ENCODE results near the gene PHRF1.
"Not testable (repeated sequence)": the region's sequence is repeated elsewhere in the genome, so short reads cannot be mapped to it uniquely, and the experiment has no call there.

The PHRF1 gene

GRCh38 chr11:636511-637332 is 60.5 kb downstream of the PHRF1 start, which contains the start of gene DRD4:
Gene DRD4 (plus strand): TSS chr11:637269. CDS start chr11:637305, 36 bp downstream.
- ATAC-seq, result no peak

GRCh38 chr11:637333-637592 is 61.0 kb downstream of the PHRF1 start:
- ATAC-seq, result no peak

DNA sequence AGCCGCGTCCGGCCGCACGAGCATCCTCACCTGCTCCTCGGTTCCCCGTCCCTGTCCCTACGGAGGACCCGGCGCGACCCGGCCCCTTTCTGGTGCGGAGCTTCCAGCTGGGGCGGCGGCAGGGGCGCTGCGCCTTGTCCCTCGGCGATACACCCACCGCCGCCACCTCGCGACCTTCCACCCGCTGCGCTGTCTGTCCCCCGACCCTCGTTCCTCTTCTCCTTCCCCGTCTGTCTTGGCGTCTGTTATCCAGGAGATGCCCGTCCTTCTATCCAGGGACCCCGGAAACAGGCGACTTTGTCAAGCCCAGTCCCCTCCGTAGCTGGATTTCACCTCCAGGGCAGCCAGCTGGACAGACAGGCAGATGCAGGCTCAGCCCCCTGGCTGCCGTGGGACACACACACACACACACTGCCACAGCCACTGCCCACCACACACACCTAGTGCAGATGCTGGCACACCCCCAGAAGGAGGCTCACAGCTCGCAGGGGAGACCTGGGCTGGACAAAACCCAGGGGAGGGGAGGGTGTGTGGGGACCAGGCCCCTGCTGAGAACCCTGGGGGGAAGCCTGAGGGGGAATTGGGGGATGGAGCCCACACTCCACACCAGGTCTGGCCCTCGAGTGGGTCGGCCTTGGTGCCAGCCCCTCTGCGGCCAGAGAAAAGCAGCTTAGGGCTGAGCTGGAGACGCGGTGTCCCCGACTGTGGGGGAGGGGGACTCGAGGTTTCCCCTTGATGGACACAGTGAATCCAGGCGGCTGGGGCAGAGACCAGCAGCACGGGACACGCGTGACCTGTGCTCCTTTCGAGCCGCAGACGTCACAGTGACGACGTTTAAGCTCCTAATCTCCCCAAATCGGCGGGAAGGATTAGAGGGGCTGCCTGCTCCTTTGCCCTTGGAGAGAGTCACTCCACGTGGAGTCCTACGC is 61.6 kb downstream of the PHRF1 start:
- no peak for ATAC-seq

DNA sequence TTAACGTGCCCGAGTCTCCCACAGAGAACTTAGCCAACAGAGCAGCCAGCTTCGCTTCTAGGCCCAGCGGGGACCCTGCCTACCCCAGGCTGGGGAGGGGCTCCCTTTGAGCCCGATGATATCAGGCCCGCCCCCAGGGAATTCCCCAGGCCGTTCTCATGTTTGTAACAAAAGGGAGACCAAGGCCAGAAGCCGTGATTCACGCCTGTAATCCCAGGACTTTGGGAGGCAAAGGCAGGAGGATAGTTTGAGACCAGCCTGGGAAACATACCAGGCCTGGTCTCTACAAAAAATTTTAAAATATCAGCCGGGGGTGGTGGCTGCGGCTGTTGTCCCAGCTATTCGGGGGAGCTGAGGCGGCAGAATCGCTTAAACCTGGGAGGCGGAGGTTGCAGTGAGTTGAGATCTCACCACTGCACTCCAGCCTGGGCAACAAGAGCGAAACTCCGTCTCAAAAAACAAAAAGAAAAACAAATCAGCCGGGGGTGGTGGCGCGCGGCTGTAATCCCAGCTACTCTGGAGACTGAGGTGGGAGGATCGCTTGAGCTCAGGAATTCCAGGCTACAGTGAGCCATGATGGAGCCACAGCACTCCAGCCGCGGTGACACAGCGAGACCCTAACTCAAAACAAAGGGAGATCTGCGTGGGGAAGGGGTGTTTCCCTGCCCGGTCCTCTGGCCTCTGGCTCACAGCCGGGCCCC is 62.5 kb downstream of the PHRF1 start:
- no peak for ATAC-seq

GRCh38 chr11:639332-639955 is 63.2 kb downstream of the PHRF1 start:
- ATAC-seq, result no peak

- ATAC-seq, result no peak
Measured at GRCh38 chr11:640021-640706, 63.9 kb downstream of the PHRF1 start.

DNA sequence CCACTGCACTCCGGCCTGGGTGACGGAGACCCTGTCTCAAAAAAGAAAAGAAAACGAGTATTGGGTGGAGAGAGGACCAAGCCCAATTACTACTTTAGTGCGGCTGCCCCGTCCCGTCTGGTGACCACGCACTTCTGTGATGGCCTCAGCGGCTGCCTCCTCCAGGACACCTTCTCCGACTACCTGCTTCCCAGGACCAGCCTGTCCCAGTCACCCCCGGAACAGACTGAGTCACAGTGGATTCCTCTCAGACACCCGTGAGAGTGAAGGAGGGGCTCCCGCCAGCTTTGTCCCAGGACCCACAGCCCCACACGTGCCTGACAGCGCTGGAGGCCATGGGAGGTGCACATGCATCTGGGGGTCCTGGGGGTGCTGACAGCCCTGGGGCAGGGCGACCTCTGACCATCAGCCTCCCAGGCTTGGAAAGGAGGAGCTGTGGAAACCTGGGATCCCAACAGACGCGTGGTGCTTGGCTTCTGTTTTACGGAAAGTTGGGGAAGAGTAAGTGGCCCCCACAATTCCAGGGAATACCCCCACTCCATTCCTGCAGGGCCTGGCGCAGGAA is 65.6 kb downstream of the PHRF1 start:
- ATAC-seq, result no peak

DNA sequence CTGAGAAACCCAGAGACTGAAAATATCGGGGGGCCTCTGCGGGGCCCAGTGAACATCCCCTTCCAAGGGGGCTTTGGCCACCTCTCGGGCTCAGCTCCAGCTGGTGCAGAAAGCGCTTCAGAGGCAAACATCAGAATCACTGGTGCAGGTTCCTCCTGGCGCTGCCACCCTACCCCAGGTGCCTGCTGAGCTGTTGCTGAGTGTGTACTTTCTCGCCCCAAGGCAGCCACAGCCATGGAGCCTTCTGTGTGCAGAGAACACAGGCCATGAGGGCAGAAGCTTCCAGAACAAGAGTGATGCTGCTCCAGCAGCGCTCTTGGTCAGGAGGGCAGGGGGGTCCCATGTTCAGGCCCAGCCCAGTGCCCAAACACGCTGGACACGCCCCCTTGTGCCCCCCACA is 67.1 kb downstream of the PHRF1 start:
- no peak for ATAC-seq

DNA sequence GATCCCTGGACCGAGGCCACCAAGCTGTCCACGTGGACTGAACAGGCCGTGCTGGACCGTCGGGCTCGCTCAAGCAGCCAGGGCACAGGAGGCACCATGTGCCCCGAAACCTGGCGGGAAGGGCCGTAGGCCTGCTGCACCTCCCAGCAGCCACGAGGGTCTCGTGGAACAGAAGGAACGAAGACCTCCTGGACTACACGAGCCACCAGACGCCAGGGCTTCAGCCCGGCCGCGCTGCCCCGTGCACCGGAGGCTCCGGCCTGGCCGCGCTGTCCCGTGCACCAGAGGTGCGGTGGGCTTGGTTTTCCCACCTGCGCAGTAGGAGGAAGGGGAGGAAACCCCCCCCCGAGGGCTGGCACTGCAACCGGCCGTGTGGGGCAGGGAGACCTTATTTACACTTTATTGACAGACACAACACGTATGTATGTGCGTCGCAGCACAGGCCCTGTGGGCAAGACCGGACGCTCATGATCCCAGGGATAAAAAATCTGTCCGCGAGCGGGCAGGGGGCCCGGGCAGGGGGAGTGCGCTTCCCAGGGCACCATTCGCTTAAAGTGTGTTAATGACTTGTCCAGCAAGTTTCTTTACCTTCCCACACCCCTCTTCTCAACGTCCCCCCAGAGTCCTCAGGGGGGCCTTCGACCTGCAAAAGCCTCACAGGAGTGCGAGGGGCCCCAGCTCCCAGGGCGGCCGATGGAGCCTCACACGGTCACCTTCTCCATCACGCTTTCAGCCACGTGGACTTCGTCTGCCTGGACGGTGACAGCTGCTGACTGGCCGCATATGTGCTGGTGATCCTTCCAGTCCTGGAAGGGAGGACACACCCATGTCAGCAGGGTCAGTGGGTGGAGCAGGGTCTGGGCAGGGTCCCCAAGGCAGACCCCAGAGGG is 67.8 kb downstream of the PHRF1 start:
- ATAC-seq, result no peak

DNA sequence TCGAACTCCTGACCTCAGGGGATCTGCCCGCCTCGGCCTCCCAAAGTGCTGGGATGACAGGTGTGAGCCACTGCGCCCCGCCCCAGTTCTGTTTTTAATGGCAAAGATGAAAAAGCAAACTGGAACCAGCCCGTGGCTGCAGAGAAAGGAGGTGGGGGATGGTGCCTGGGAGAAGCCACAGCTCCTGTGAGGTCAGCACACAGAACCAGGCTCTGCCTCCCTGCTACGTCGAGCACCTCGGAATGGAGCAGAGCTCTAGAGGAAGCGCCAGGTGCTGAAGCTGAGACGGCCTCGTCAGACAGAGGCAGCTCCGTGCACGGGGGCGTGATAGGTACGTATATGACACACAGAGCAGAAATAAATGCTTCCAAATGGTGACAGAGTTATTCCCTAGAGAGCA is 69.3 kb downstream of the PHRF1 start:
- ATAC-seq, result no peak

GRCh38 chr11:646214-646613 is 69.9 kb downstream of the PHRF1 start:
- no peak for ATAC-seq

DNA sequence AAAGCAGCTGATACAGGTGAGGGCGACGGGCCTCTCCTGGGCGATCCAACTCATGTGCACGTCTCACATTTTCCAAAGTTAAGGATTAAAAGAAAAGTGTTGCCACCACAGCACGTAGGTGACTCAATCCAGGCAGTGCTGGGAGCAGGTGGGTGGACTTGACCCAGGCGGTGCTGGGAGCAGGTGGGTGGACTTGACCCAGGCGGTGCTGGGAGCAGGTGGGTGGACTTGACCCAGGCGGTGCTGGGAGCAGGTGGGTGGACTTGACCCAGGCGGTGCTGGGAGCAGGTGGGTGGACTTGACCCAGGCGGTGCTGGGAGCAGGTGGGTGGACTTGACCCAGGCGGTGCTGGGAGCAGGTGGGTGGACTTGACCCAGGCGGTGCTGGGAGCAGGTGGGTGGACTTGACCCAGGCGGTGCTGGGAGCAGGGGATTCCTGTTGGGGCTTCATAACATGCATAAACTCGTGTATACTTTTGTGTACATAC is 71.4 kb downstream of the PHRF1 start:
- ATAC-seq, result not testable (repeated sequence)

DNA sequence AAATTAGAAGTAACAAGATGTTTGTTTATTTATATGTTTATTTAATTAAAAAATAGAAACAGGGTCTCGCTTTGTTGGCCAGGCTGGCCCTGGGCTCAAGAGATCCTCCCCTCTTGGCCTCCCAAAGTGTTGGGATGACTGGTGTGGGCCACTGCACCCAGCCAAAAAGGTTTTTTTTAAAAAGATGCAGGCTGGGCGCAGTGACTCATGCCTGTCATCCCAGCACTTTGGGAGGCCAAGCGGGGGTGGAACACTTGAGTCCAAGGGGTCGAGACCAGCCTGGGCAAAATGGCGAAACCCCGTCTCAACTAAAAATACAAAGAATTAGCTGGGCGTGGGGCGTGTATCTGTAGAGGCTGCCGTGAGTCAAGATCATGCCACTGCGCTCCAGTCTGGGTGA is 74.2 kb downstream of the PHRF1 start:
- ATAC-seq, result no peak

GRCh38 chr11:653136-653535 is 76.9 kb downstream of the PHRF1 start:
- ATAC-seq, result not testable (repeated sequence)

DNA sequence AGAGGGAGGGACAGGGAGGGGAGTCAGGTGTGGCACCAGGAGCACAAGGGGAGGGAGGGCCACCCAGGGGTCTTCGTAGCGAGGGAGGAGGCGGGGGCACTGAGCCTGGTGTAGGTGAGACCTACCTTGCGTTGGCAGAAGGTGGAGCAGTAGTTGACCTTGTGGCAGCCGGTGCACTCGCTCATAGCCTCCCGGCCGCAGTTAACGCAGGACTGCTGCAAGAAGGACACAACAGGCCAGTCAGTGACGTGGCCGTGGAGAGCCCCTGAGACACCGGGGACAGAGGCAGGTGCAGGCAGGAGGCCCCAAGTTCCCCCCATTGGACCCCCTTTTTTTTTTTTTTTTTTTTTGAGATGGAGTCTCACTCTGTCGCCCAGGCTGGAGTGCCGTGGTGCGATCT is 77.6 kb downstream of the PHRF1 start:
- no peak for ATAC-seq

- ATAC-seq, result not testable (repeated sequence)
Measured at GRCh38 chr11:654444-654843, 78.2 kb downstream of the PHRF1 start.

DNA sequence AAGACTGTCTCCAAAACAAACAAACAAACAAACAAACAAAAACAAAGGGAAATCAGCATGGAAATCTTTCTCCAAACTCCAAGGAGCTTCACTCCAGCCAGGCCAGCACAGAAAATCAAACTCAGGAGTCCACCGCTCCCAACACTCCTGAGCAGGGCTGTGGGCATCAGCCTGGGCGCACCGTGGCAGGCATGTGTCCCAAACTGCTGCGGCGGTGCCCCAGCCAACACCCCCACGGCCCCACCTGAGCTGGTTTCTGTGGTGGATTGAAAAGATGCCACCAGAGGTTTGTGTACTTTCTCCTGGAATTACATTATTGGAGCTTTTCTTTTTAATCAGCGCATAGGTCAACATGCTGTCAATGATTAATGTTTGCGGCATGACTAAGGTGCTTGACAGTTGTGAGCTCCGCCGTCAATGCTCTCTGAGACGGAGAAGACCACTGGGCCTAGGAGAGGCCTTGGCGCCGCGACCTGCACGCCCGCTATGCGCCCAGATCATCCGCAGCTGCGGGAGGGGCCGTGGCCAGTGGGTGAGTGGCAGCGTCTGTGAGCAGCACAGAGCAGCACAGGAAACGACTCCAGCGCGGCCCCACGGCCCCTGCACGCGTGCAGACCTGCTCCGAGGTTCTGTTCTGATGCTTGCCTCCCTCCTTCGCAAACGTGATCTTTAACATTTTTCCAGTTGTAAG is 78.9 kb downstream of the PHRF1 start:
- no peak for ATAC-seq

- ATAC-seq, result no peak
Measured at GRCh38 chr11:656426-656825, 80.2 kb downstream of the PHRF1 start.

DNA sequence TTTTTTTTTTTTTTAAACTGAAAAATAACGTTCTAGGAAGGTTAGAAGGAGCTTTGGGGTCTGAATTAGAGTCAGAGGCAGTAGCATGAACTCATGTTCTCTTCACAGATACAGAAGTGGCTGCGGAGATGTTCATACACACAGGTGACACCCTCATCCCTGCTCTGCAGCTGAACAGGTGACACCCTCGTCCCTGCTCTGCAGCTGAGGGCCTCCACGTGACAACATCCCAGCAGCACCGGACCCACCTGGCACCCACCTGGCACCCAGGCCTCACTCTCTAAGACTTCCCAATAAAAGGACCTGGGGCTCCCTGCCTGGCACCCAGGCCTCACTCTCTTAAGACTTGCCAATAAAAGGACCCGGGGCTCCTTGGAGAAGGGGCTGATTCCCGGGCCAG is 80.6 kb downstream of the PHRF1 start:
- no peak for ATAC-seq

- ATAC-seq, result no peak
Measured at GRCh38 chr11:657691-658126, 81.4 kb downstream of the PHRF1 start.
